Right lobe of liver (tissue), 4 donors: ENCODE data around the gene SPEF1.

Experiments used
- CTCF ChIP-seq, 4 donors: fragments of 200-600 bp in 3 of 4; fragments of 450-650 bp in 1 of 4; IDR thresholded peaks; one replicate each; pipeline versions ENCODE4 v1.5.1 to v1.8.0; 2016 to 2022; ENCODE audit warnings: antibody characterized with exemption in 4 of 4, mild to moderate bottlenecking in 2 of 4
- POLR2A ChIP-seq: fragments of 450-650 bp; IDR thresholded peaks from one replicate; pipeline ENCODE4 v1.6.1; 2017; ENCODE audit warnings: antibody characterized with exemption, mild to moderate bottlenecking
- donor health status: DM: no; HTN: no; CAD: no.
- donor health status: DM: no; HTN: no; CAD: no.
- donor health status: DM: no; HTN: yes; CAD: no.

- TF ChIP-seq CTCF (IDR thresholded peaks at IDR 0.05) (no peak), POLR2A (no peak)
These were observed 29.4 kb downstream of the SPEF1 start for GRCh38 chr20:3751675-3752385.
